ENCODE measurements around the gene YBX1.
A peak's percentile ranks its signal among the peaks of the same experiment; 100 is the strongest.

The YBX1 gene

GRCh38 chr1:42735477-42736105 is 53.4 kb downstream of the YBX1 start:
- DNase-seq (ENCODE audit: low read depth), result no peak

- DNase-seq (ENCODE audit: low read depth), result no peak
Measured at GRCh38 chr1:42736152-42736551, 53.9 kb downstream of the YBX1 start.

- DNase-seq (ENCODE audit: low read depth), result no peak
Measured at GRCh38 chr1:42736571-42737200, 54.5 kb downstream of the YBX1 start.

GRCh38 chr1:42737257-42737656 is 55.0 kb downstream of the YBX1 start:
- no peak for DNase-seq (ENCODE audit: low read depth)

GRCh38 chr1:42737986-42738677 is 55.9 kb downstream of the YBX1 start:
- no peak for DNase-seq (ENCODE audit: low read depth)

- no peak for DNase-seq (ENCODE audit: low read depth)
Measured at GRCh38 chr1:42738678-42739226, 56.5 kb downstream of the YBX1 start.

- no peak for DNase-seq (ENCODE audit: low read depth)
Measured at GRCh38 chr1:42739753-42740700, 57.8 kb downstream of the YBX1 start, which contains the start of gene CLDN19. Gene CLDN19 (minus strand): TSS chr1:42740236. CDS start chr1:42740063, 173 bp downstream.

GRCh38 chr1:42740851-42741580 is 58.8 kb downstream of the YBX1 start:
- DNase-seq (ENCODE audit: low read depth), result no peak

- no peak for DNase-seq (ENCODE audit: low read depth)
Measured at GRCh38 chr1:42741706-42742105, 59.5 kb downstream of the YBX1 start.

GRCh38 chr1:42742141-42742540 is 59.9 kb downstream of the YBX1 start:
- DNase-seq (ENCODE audit: low read depth), result no peak

GRCh38 chr1:42742617-42743316 is 60.5 kb downstream of the YBX1 start:
- DNase-seq (ENCODE audit: low read depth), result no peak

GRCh38 chr1:42743317-42744147 is 61.3 kb downstream of the YBX1 start:
- no peak for DNase-seq (ENCODE audit: low read depth)

- DNase-seq (ENCODE audit: low read depth), result no peak
Measured at GRCh38 chr1:42744148-42744413, 61.9 kb downstream of the YBX1 start.

GRCh38 chr1:42745851-42746250 is 63.6 kb downstream of the YBX1 start:
- no peak for DNase-seq (ENCODE audit: low read depth)

- no peak for DNase-seq (ENCODE audit: low read depth)
Measured at GRCh38 chr1:42746436-42747105, 64.4 kb downstream of the YBX1 start.

GRCh38 chr1:42747125-42747524 is 64.9 kb downstream of the YBX1 start:
- peak; percentile 27 for DNase-seq (ENCODE audit: low read depth)

GRCh38 chr1:42748021-42748420 is 65.8 kb downstream of the YBX1 start:
- no peak for DNase-seq (ENCODE audit: low read depth)

GRCh38 chr1:42748461-42749410 is 66.5 kb downstream of the YBX1 start:
- no peak for DNase-seq (ENCODE audit: low read depth)

Data from stimulated activated CD4-positive, alpha-beta T cell treated with anti-CD3 and anti-CD28 coated beads, Interleukin-2, amount 100 ng/mL, for 4 hours (primary cell).